A549 (cell line): ENCODE data around the gene TBATA.

Experiments used
- CTCF ChIP-seq: fragments of >200 bp; sonication (Bioruptor Twin); formaldehyde crosslinking; IDR thresholded peaks from 3 replicates; pipeline ENCODE4 v1.5.1; 2016
- ESRRA ChIP-seq: fragments of 150-350 bp; IDR thresholded peaks from 2 replicates; pipeline ENCODE4 v1.6.1; 2014; ENCODE audit warnings: mild to moderate bottlenecking, low read length, borderline replicate concordance

- TF ChIP-seq ESRRA (no peak), CTCF (no peak)
Measured at GRCh38 chr10:70747192-70747965, 37.8 kb downstream of the TBATA start.
